GM12801 (cell line): ENCODE data around the gene DNAJB6.

Source experiments
- TF ChIP-seq, protein P1 (sequence below): IDR thresholded peaks from one replicate; pipeline ENCODE4 v1.5.1; 2011; ENCODE audit warnings: control low read depth; ENCODE audit not compliant: insufficient read length; ENCODE audit errors: extremely low read depth

DNAJB6 gene

DNA sequence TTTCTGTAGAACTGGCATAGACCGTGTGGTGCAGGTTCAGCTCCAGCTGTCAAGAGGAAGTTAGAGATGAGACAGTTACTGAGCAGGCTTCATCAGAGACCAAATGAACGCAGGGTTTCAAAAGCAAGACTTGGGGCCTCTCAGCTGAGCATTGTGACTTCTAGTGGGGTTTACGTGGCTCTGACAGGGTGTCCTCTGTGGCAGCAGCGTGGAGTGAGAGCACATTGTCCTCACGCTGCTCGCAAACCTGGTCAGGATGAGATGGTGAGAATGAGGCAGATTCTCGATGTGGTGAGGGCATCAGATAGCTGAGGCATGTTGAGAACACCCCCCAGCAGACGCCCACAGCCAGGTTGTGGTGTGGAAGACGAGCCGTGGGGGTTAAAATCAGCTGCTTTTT is 126.0 kb downstream of the DNAJB6 start:
- TF ChIP-seq, protein P1, sequence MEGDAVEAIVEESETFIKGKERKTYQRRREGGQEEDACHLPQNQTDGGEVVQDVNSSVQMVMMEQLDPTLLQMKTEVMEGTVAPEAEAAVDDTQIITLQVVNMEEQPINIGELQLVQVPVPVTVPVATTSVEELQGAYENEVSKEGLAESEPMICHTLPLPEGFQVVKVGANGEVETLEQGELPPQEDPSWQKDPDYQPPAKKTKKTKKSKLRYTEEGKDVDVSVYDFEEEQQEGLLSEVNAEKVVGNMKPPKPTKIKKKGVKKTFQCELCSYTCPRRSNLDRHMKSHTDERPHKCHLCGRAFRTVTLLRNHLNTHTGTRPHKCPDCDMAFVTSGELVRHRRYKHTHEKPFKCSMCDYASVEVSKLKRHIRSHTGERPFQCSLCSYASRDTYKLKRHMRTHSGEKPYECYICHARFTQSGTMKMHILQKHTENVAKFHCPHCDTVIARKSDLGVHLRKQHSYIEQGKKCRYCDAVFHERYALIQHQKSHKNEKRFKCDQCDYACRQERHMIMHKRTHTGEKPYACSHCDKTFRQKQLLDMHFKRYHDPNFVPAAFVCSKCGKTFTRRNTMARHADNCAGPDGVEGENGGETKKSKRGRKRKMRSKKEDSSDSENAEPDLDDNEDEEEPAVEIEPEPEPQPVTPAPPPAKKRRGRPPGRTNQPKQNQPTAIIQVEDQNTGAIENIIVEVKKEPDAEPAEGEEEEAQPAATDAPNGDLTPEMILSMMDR: no peak

DNA sequence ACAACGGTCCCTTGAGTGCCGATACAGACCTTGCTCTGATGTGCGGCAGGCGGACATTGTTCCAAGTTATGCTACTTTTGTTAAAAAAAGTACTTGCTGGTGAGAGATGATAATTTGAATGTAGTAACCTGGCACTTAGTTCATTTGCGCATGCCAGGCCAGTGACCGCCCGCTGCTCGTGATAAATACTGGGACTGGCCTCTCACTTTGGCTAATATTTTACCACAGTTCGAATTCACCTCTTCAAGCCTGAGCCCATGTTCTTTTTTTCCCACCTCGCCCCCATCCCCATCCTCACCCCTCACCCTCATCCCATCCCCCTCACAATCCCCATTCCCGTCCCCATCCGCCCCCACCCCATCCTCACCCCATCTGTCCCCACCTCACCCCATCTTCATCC is 126.4 kb downstream of the DNAJB6 start:
- TF ChIP-seq, protein P1: no peak

DNA sequence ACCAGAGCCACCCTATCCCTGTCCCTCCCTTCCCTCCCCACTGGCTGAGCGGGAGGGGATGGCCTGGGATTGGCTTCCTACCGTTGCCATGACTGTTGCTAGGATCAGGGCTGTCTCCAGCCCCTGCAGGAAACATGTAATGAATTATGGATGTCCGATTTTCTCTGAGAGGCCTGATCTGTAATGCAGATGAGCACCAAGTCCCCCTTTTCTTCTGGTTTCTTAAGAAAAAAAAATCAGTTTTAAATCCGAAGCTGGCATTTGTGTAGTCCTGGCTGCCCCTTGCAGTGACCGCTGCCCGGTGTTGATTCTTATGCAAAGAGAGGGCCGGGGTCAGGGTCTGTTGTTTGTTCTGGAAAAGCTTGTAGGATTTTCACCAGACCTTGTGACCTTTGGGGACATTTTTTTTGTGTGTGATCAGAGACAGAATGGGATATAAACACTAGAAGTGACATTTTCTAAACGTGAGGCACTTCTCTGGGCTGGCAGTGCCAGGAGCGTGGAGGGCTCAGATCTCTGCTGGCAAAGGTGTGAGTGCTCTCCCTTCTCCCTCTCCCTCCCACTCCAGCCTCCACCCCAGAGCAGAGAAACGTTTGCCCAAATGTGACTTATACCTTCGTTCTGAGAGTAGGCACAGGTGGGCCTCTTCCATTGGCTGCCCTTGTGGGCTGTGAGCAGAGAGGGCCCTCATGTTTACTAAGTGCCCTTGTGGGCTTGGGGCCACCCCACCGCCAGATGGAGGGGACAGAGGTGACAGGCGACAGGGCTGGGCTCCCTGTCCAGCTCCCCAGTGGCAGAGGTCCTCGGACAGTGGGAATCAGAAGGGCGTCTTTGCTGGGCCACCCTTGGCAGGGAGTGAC is 127.5 kb downstream of the DNAJB6 start:
- TF ChIP-seq, protein P1: no peak

DNA sequence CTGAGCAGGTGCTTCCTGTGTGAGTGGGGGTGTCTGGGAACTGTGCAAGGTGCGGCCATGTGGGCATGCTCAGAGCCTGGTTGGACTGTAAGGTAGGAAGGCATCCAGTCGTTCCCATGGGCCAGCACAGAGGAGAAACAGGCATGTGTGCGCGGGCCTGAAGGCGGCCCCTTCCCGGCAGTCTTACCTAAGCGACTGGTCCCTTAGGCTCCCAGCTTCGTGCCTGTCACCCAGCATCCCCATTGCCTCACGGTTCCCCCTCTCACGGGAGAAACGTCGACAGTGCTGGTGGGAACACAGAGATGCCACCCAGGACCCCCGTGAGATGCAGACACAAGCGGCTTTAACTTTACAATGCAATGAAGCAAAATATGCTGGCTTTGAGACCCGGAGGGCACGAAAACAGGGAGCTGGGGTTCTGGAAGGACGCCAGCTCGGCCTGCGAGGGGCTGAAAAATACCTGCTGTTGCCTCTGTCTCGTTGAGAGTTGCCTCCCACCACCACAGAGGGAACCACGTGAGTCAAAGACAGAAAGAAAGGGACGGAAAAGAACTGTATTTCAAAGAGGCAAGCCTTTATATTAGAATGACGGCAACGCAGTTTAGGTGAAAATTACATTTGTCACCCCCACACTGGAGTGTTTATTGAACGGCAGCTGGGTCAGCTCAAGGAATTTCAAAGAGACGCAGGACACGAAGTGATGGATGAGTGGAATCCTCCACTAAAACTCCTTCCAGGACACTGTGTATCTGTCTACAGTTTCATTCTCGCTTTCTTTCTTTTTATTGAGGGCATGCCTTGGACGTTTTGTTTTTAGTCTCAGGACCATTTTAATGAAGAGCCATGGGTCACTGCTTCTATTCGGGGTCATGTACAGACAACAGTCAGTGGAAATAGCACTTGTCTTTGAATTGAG is 128.4 kb downstream of the DNAJB6 start:
- TF ChIP-seq, protein P1: no peak

DNA sequence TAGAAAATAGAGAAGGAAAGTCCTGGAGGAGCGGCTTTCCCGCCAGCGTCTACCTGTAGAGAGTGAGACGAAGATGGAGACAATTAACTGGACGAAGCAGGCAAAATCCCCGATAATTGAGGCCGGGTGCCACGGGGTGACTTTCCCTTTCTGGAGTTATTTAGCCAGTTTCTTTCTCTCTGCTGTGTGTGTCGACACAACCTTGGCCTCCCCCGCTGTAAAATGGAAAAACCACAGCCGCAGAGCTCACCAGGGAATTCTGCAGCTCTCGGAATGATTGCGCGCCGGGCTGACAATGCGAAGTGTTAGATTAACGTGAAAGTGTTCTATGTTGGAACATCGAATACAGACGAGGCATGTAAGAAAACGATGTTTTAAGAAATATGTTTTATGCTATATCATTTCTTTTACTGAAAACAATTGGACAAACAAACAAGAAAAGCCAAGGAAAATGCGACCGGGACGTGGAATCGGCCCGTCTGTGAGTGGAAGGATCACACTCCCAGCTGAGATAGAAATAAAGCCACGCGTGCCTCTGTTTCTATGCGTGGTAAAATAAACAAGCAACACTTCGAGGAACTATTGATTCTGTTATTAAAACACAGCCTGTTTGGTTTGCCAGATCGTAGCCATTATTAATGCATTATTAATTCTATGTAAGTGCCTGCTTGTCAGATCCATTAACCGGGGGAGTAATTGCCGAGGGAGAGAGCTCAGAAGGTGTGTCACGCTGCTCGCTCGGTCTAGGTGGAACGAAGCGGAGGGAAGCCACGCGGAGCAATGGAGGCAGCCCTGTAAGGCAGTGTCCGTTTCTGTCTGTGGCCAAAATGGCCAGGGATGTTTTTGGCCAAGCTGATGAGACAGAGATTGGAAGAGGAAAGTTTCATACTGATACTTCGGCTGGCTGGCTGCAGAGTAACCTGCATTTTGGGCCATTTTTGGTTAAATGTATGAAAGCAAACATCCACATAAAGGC is 129.4 kb downstream of the DNAJB6 start:
- TF ChIP-seq, protein P1: no peak

DNA sequence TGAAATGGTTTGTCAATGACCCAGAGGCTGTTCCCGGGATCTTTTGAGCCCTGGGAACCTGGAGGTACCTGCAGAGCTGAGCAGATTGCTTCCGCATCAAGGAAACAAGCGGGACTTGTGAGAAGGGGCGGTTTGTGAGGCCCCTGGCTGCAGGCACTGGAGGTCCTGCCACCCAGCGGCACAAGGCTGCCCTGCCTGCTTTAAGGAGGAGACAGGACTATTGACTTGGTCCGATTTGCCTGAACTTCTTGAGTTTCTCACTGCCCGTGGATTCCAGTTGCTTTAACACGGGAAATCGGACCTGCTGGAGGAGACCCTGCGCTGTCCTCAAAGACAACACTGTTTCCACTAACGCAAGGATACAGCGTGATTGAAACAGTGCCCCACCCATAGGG is 130.1 kb downstream of the DNAJB6 start:
- TF ChIP-seq, protein P1: no peak
